Heart left ventricle (tissue), 13 donors: ENCODE data around the gene EPN2.

ENCODE experiments used
- POLR2A ChIP-seq, 2 donors: fragments of 450-650 bp; IDR thresholded peaks; one replicate each; pipeline ENCODE4 v1.6.1; 2017; ENCODE audit warnings: antibody characterized with exemption in 2 of 2, mild to moderate bottlenecking in 2 of 2, moderate library complexity in 2 of 2
- TF ChIP-seq, protein P1 (sequence below), 12 donors: fragments of 200-600 bp; sonication (generic) in 4 of 12; IDR thresholded peaks; one replicate each; pipeline versions ENCODE4 v1.5.0 to v1.8.0; 2018 to 2022; ENCODE audit warnings: antibody characterized with exemption in 12 of 12, mild to moderate bottlenecking in 5 of 12
- donor health status: ischemic (EF 13 %, LVEDD 7.1; RV severe dilation, severe dysfunction).
- donor health status: DM: no; HTN: yes; CAD: no.
- donor health status: DM: no; HTN: no; CAD: no.
- donor health status: ischemic (EF 25% LVEDD 6.9; RV normal size, moderate dysfunction).
- donor health status: ischemic (EF 25% LVEDD 5.7; RV mildly dilated, moderate dysfunction).
- donor health status: ischemic (EF 35%, LVEDD 5.7; RV mildly dilated, moderate dysfunction).
- donor health status: nonischemic (EF 11% LVEDD 7.7; RV severe dilation, severe dysfunction).
- donor health status: DM: yes; HTN: yes; CAD: no.
- donor health status: PGD.
- donor health status: ischemic (EF 29% LVEDD 5.4; RV normal size, mild dysfunction).
- donor health status: nonischemic (EF 23%, LVEDD 6.1; RV moderate dilation, normal function).

DNA sequence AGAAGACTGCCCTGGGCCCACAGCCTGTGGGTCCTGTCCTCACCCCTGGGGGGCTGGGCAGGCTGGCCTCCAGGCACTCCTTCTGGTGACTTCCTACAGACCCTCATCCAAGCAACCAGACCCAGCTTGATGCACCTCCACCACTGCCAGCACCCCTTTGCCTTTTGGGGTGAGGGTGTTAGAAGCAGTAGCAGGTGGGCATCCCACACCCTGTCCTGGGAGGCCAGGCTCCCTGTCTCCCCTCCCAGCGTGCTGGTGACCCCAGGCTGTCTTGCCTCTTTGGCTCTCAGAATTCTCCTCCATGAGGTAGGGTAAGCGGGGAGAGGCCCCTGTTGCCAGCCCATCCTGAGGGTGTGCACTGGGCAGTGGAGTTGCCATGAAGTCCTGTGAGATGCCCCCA lies 92.0 kb downstream of the EPN2 start:
- TF ChIP-seq, protein P1, sequence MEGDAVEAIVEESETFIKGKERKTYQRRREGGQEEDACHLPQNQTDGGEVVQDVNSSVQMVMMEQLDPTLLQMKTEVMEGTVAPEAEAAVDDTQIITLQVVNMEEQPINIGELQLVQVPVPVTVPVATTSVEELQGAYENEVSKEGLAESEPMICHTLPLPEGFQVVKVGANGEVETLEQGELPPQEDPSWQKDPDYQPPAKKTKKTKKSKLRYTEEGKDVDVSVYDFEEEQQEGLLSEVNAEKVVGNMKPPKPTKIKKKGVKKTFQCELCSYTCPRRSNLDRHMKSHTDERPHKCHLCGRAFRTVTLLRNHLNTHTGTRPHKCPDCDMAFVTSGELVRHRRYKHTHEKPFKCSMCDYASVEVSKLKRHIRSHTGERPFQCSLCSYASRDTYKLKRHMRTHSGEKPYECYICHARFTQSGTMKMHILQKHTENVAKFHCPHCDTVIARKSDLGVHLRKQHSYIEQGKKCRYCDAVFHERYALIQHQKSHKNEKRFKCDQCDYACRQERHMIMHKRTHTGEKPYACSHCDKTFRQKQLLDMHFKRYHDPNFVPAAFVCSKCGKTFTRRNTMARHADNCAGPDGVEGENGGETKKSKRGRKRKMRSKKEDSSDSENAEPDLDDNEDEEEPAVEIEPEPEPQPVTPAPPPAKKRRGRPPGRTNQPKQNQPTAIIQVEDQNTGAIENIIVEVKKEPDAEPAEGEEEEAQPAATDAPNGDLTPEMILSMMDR (IDR thresholded peaks at IDR 0.05), result no peak
- TF ChIP-seq POLR2A (IDR thresholded peaks at IDR 0.05), result no peak
